Myocyte (in vitro differentiated cells): ENCODE results near the gene ACCS. TPM values are rescaled to one million over a fixed set of nuclear protein-coding genes. Genes with fewer than 3 reads are reported as not detected.

Experiments
- DNase-seq: peaks from one replicate; pipeline ENCODE4 v3.0.0-alpha.2; 2012; ENCODE audit warnings: low read depth
- total RNA-seq: library from RNA; depleted of rRNA; stranded (reverse); fragments of >200 nt; gene quantifications from 2 replicates; pipeline ENCODE4 v1.2.3, GENCODE V29; 2014

Gene ACCS
- total RNA-seq, 1 donor from 2014 or later = 11.4 TPM

DNA sequence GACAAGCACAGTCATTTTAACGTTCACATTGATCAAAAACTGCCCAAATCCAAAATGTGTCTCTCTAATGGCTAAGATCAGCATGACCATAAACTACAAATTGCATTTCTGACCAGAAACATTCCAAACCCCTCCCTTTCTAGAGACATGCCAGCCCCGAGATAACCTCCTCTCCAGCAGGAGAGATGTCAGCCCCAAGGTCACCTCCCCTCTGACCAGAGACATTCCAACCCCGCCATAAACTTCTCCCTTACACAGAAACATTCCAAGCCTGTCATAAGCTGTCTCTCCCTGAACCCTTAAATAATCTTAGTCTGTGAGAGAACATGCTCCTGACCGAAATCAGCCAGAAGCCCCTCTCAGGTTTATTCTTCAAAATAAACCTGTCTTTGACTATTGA lies 22.8 kb downstream of the ACCS start:
- DNase-seq = no peak

DNA sequence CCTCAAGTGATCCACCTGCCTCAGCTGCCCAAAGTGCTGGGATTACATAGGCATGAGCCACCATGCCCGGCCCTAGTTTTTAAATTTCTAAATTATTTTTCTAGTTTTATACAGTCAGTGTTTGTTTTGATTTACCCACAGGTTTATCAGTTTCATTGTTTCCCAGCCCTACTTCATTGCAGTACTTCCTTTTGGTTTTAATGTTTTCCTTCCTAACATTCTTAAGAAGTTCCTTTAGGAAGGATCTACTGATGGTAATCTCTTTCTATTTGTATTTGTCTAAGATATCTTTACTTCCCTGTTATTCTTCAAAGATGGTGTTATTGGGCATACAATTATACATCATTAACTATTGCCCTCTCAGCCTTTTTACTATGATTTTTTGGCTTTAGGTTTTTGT lies 24.5 kb downstream of the ACCS start:
- no peak for DNase-seq

DNA sequence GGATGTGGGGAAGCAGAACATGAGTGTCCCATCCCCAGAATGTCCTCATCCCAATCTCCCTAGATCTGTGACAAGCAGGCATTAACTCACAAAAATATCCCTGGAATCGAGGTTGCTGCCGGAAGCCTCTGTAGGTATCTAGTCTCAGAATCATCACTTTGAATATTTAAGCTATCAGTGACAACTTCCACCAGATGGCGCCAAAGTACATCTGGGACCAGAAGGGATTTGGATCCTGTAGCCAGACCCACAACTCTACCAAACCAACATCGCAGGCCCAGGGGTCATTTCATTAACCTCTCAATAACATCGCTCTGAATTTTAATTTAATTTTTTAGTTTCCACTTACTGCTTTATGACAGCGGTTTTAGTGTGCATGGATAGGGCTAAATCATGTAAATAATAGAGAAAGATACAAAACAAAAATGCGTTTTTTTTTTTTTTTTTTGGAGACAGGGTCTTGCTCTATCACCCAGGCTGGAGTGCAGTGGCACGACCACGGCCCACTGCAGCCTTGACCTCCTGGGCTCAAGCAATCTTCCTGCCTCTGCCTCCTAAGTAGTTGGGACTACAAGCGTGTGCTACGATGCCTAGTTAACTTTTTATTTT lies 28.3 kb downstream of the ACCS start:
- peak; percentile 89 for DNase-seq

DNA sequence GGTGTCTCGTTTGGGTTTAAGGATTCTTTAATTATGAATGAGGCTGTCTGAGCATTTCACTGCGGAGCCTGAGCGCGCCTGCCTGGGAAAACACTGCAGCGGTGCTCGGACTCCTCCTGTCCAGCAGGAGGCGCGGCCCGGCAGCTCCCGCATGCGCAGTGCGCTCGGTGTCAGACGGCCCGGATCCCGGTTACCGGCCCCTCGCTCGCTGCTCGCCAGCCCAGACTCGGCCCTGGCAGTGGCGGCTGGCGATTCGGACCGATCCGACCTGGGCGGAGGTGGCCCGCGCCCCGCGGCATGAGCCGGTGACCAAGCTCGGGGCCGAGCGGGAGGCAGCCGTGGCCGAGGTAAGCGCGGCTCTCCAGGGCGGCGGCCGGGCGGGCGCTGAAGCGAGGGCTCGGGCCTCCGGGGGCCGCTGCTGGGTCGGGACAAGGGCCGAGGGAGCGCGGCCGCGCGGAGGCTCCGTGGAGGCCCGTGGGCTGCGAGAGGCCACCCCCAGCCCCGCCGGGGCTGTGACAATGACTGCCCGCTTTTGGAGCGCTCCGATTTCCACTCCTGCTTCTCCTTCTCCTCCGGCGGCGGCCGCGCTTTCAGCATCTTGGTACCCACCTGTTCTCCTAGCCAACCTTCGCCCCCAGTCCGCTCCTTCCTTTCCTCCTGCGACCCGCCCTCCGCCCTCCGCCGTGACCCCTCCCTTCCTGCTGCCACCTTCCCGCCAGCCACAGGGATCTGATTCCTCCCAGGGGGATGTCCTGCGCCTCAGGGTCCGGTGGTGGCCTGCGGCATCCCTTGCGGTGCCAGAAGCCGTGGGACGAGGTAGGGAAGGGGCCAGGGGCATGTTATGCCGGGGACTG lies 29.7 kb downstream of the ACCS start, which contains the start of gene EXT2:
Gene EXT2, plus strand, starts transcription at position 173 of the 854 bp plus-strand sequence. CDS start 12,035 bp downstream, outside the sequence.
- DNase-seq = peak; percentile 83

DNA sequence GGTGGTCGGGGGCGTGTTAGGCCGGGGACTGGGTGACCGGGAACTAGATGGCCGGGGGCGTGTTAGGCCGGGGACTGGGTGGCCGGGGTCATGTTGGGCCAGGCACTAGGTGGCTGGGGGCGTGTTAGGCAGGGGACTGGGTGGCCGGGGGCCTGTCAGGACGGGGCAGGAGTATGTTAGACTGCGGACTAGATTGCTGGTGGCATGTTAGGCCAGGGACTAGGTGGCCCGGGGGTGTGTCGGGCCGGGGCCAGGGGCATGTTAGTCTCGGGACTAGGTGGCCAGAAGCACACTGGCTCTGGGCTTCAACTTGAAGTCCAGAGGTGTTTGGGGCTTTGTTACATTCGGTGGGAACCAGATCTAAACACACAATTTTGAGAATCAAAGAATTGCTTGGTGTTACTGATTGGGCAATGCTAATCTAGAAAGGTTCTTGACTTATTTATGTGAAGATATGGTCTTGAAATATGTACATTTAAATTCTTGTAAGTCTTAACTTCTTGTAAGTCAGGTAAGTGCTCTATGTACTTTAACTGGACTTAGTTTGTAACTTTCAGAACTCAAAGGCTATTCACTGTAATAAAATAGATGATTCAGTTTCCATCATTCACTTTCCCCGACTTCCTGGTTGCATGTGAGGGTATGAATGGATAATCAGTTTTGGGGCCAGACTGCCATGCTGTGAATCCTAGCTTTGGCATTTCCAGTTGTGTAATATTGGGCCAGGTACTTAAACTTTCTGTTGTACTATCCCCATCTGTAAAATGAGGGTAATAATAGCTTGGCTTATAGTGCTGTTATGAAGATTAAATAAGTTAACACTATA lies 30.5 kb downstream of the ACCS start:
- no peak for DNase-seq

DNA sequence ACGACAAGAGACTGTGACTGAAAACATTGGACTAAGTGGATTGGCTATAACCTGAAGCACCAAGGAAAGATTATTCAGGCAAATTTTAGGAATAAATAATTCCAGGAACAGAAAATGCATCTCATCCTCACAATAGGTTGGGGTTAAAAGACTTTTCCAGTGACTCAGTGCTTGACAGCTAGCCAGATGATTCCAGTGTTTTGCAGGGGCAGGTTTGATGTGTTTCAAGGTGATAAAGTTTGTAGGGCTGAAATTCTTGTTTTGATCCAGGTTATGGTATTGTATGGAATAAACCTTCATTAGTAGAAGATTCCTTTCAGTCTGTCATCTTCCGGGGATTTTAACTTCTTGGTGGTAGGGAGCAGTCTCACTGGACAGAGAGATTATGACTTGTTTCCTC lies 31.8 kb downstream of the ACCS start:
- no peak for DNase-seq

DNA sequence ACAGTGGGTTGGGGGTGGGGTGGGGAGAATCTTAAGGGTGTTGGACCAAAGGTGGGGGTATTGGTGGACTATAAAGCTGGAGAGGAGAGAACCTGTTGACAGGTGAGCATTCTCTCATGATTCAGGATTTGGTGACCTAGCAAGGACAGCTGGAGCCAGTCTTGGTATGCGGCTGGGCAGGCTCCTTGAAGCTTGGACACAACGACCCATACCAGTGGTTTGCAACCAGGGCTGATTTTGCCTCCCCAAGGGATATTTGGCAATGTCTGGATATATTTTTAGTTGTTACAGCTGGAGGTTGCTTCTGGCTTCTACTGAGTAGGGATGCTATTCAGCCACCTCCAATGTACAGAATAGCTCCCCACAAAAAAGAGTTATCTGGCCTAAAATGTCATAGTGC lies 35.0 kb downstream of the ACCS start:
- DNase-seq = peak; percentile 40

DNA sequence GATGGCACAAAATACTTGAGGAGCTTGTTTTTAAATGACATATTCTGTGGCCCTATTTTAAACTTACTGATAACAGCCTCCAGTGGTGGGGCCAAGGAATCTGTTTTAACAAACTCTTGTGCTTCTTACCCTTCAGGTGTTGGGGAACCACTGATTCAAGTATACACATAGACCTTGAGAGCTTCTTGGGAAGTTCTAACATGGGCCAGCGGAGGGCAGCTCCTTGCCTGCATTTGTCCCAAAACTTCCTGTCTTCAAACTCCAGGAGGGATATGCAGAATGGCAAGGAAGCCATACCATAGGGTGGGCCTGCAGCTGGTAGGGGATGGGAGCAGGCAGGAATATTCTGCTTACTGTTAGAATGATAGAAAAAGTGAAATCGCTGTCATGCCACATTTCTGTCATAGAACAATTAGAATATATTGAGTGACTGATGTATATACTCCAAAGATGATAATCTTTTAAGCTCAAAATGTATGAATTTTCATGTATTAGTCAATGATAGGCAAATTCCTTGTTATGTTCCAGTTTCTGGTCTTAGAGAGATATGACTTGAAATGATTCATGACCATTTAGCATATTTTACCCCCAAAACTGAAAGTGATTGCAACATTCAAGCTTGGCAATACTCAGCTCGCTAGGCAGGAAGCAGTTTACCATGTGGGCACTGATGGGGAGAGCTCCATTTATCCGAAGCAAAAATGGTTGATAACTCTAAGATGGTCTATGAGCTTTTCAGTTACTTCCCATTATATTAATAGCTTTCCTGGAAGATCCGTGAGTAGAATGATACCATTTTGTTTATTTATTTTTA lies 38.6 kb downstream of the ACCS start:
- no peak for DNase-seq

DNA sequence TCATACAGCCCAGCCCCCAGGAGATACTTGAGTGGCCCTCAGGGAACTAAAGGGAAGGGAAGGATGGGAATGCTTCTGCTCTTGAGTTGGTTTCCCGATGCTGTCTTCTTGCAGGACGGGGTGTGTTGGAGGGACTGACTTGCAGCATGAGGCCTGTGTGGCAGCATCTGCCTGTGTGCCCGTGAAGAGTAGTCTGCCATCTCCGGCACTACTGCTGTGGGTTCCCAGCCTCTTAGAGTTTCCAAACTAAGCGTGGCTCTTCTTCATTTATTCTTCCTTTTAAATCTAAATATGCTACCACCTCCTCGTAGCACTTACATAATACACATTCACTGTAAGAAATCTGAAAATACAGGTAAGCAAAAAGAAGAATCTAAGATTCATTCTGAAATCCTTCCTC lies 42.2 kb downstream of the ACCS start:
- DNase-seq = no peak

DNA sequence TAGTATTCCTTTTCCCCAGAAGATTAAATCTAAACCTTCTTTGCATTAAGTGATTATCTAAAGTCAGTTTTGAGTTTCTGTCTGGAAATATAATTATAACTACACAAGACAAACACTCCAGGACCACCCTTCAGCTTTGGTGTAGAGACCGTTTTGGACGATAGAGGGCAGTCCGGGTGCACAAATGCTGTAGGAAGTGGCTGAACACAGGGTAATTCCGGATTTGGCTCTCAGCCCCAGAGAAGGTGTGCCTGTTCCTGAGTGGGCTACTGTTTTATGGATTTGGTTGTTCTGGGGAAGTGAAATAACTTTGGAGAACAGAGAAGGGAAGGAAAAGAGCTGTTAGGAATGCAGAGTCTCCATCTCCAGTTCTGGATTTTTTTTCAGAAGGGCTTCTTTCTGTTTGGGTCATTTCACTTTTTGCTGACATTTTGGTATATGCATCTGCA lies 44.2 kb downstream of the ACCS start:
- peak; percentile 57 for DNase-seq

DNA sequence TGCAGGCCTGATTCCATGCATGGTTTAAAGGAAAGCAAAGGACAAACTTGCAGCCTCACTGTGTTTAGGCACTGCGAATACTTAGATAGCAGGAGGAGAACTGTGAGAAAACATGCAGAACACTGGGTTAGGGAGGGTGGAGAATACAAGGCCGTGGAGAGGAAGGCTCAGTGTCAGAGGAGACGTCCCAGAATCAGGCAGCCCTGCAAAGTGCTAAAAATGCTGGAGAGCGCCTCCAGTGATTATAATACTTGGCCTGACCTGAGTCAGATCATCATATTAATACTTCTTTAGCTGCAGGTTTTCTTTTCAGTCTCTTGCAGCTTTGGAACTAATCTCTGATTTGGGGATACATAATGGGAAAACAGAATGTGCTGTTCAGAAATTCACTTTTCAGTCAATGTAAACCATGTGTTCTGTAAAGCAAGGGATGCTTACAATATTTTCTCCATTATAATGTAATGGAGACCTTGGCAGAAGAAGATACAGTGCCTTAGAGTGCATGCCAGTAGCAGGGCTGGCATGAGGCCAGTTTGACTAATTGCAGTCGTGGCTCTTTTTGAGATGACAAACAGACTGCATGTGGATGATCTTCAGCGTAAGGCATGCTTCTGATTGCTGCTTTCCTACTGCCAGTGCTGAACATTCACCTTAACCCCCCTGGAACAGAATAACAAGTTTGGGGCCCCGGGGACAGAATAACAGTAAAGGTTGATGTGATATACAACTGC lies 46.2 kb downstream of the ACCS start:
- peak; percentile 73 for DNase-seq

DNA sequence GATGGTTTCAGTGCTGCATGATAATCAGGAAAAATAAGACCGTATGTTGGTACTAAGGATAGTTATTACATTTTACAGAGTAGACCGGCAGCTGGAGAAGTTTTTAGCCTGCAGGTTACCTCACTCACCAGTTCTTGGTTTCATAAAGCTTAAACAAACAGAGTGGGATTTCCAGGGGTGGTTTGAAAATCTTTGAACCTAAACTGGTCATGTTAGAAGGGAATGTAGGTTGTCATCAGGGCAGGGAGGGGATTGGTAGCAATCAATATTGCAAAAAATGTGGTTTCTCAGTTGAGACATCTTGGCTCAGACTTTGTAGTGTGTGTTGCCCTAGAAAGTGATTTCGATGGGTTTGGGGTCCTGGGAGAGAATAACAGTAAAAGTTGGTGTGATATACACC lies 46.9 kb downstream of the ACCS start:
- no peak for DNase-seq

DNA sequence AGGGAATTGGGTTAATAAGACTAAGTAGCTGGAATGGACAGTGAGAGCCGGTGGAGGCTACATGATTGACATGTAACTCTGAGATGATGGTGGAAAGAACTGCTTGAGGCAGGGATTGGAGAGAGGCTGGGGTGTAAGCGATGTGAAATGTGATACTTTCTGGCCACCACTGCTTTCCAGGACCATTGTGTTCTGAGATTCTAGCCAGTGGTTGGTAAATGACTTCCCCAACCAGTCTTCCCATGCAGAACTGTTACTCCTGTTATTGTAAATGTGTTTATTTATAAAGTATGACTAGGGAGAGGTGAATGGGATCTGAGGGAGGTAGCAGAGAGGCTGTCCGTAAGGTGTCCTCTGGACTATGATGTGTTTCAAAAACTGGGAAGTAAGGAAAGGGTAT lies 47.5 kb downstream of the ACCS start:
- DNase-seq = no peak

DNA sequence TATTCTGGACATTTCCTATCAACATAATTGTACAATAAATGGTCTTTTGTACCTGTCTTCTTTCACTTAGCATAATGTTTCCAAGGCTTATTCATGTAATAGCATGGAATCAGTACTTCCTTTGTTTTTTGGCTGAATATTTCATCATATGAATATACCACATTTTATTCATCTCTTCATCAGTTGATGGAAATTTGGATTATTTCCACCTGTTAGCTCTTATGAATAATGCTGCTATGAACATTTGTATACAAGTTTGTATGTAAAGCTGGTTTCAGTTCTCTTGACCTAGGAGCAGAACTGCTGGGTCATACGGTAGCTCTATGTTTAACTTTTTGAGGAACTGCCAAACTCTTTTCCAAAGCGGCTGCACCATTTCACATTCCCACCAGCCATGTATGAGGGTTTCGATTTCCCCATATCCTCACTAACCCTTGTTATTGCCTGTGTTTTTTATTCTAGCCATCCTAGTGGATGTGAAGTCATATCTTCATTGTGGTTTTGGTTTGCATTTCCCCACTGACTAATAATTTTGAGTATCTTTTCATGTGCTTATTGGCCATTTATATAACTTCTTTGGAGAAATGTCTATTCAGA lies 50.3 kb downstream of the ACCS start:
- no peak for DNase-seq

DNA sequence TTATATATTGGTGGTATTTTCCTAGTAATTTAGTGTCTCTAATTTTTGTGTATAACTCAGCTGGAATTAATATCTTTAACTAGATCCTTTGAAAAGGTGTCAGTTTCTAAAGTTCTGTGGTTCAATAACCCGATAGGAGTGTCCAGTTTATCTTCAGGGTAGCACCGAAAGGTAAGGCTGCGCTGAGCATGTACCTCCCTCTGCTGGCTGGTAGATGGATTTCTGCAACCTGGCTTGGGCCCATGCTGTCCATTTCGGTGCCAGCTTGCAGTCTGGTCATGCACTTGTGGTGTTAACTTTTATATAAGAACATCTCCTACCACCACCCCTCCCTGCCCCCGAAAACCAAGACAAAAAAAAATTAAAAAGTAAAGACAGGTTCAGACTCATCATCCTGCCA lies 54.1 kb downstream of the ACCS start:
- peak; percentile 25 for DNase-seq

DNA sequence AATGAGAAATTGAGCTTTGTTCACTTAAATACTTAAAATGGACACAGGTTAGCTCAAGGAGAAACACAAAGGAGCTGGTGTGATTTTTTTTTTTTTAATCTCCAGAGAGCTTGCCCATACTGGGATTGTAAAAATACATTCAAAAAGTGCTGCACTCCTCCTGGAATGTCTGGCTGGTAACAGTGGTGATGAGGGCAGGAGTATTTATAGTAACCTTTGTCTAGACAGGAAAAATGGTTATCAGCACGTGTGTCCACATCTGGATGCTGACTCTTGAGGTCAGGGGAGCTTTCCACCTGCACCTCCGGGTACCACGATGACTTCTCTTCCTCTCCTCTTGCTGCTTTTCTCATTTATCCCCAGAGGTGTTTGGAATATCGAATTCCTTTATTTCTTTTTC lies 59.5 kb downstream of the ACCS start:
- no peak for DNase-seq

DNA sequence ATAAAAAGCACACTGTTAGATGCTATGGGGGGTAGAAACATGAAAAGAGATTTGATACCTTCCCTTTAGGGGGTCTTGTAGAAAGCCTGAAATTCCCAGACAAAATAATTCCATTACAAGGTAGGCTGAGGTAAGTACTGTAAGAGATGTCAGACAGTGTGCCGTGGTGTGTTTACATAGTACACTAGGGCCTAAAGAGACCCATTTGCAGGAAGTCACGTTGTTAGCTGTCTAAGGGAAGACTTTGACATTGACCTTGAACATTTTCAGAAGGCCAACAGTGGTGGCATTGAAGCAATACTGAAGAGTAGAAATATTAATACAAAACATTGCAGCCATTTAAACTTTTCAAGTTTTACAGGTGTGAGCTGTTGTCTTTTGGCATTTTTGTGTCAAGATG lies 60.2 kb downstream of the ACCS start:
- no peak for DNase-seq

DNA sequence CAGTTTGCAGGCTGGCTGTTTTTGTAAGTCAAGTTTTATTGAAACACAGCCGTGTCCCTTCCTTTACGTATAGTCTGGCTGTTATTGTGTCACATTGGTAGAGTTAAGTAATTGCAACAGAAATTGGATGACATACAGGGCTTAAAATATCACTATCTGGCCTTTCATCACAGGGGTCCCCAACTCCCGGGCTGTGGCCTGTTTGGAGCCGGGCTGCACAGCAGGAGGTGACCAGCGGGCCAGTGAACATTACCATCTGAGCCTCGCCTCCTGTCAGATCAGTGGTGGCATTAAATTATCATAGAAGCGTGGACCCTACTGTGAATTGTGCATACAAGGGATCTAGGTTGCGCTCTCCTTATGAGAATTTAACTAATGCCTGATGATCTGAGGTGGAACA lies 61.1 kb downstream of the ACCS start:
- no peak for DNase-seq

DNA sequence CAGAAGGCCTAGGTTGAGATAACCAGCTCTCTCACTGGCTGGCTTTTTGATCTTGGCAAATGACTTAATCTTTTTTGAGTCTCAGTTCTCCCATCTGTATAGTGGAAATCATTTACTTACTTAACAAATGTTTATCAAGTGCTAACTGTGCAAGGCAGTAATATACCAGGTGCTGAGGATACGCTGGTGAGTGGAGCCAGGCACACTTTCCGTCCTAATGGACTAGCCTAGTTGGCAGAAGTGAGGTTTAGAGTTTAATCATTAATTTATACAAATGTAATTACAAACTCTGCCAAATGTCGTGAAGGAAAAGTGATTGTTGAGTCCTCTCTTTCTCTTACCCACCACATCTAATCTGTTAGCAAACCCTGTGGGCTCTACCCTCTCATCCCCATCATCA lies 62.7 kb downstream of the ACCS start:
- no peak for DNase-seq

DNA sequence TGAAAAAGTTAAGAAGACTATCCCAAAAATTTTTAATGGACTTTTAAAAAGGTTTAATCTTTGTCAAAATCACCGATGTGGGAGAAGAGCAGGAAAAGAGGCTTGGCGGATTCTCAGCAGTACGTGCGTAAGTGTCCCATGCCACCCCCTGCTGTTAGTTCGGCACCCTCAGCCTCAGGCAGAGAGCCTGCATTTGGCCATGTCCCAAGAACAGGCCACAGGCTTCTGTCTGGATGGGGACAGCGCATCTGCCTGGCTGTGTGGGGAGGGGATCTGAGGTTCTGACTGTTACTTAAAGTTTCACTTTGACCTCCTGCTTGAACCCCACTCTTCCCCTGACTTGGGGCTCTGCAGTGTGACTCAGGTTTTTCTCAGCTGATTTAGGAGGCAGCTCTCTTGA lies 64.7 kb downstream of the ACCS start:
- no peak for DNase-seq
